Ishikawa (cell line): ENCODE results near the gene SGO2.

Experiments used
- CEBPB ChIP-seq: IDR thresholded peaks from 2 replicates; pipeline ENCODE4 v1.6.1; 2012
- CREB1 ChIP-seq: IDR thresholded peaks from 2 replicates; pipeline ENCODE4 v1.6.1; 2012; ENCODE audit warnings: low read depth
- EGR1 ChIP-seq: IDR thresholded peaks from 2 replicates; pipeline ENCODE4 v1.6.1; 2012
- EP300 ChIP-seq: IDR thresholded peaks from 2 replicates; pipeline ENCODE4 v1.6.1; 2012; ENCODE audit warnings: borderline replicate concordance
- NFIC ChIP-seq: IDR thresholded peaks from 2 replicates; pipeline ENCODE4 v1.6.1; 2012
- RAD21 ChIP-seq: IDR thresholded peaks from 2 replicates; pipeline ENCODE4 v1.6.1; 2012; ENCODE audit warnings: low read depth
- TEAD4 ChIP-seq: IDR thresholded peaks from 2 replicates; pipeline ENCODE4 v1.6.1; 2012
- YY1 ChIP-seq: IDR thresholded peaks from 2 replicates; pipeline ENCODE4 v1.6.1; 2012; ENCODE audit warnings: low read depth
- ZBTB7A ChIP-seq: IDR thresholded peaks from 2 replicates; pipeline ENCODE4 v1.6.1; 2012; ENCODE audit warnings: low read depth
- TF ChIP-seq, protein P1 (sequence below): IDR thresholded peaks from 2 replicates; pipeline ENCODE4 v1.6.1; 2012; ENCODE audit warnings: low read depth, mild to moderate bottlenecking

The SGO2 gene

DNA sequence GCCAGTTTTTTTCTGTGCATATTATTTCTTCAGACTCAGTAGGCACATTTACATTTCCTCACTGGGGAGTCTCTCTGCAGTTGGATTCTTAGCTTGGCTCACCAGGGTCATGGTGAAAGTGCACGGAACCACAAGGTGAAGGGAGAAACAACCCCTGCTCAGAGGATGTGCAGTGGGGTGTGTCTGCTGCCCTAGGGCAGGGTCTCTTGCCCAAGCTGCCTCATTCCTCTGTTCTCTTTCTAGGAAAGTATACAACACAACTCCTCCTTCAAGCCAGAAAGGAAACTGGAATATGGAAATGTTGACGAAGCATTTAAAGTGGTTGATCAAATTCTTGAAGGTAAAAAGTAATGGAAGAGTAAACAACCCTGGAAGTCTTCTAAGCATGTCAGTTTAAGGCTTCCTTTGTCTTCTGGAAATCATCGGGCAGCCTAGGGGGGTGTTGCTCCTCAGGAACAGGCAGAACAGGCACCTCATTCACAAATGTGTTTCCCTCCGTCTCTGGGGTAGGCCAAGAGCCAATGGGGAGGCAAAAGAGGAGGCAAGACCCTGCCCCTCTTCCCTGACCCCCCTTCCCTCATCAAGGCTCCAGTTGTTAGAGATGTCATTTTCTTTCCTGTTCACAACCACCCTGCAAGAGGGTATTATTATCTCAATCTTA lies 101.2 kb downstream of the SGO2 start:
- TF ChIP-seq CEBPB (no peak), EGR1 (no peak), EP300 (no peak), TEAD4 (no peak), RAD21 (no peak), YY1 (no peak), NFIC (no peak), CREB1 (no peak)
- TF ChIP-seq, protein P1, sequence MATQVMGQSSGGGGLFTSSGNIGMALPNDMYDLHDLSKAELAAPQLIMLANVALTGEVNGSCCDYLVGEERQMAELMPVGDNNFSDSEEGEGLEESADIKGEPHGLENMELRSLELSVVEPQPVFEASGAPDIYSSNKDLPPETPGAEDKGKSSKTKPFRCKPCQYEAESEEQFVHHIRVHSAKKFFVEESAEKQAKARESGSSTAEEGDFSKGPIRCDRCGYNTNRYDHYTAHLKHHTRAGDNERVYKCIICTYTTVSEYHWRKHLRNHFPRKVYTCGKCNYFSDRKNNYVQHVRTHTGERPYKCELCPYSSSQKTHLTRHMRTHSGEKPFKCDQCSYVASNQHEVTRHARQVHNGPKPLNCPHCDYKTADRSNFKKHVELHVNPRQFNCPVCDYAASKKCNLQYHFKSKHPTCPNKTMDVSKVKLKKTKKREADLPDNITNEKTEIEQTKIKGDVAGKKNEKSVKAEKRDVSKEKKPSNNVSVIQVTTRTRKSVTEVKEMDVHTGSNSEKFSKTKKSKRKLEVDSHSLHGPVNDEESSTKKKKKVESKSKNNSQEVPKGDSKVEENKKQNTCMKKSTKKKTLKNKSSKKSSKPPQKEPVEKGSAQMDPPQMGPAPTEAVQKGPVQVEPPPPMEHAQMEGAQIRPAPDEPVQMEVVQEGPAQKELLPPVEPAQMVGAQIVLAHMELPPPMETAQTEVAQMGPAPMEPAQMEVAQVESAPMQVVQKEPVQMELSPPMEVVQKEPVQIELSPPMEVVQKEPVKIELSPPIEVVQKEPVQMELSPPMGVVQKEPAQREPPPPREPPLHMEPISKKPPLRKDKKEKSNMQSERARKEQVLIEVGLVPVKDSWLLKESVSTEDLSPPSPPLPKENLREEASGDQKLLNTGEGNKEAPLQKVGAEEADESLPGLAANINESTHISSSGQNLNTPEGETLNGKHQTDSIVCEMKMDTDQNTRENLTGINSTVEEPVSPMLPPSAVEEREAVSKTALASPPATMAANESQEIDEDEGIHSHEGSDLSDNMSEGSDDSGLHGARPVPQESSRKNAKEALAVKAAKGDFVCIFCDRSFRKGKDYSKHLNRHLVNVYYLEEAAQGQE: no peak

- TF ChIP-seq ZBTB7A: no peak
These were observed 105.3 kb downstream of the SGO2 start for GRCh38 chr2:200631287-200631686.
